HepG2 (cell line): Measurements from ENCODE around the gene PTAR1. TPM values are rescaled to one million over a fixed set of nuclear protein-coding genes. Genes with fewer than 3 reads are reported as not detected.

Experiments
- HNRNPH1 ChIP-seq: fragments of 200-400 bp; formaldehyde crosslinking; optimal IDR thresholded peaks from 2 replicates; pipeline ENCODE3; 2017; ENCODE audit warnings: mild to moderate bottlenecking, low read depth, low read length
- MYNN ChIP-seq: sonication (generic); formaldehyde crosslinking; IDR thresholded peaks from 2 replicates; pipeline ENCODE4 v1.4.0; 2020; ENCODE audit warnings: mild to moderate bottlenecking, low read depth, missing genetic modification reagents
- NCOR1 ChIP-seq: fragments of 200-600 bp; sonication (generic); IDR thresholded peaks from 2 replicates; pipeline ENCODE4 v1.7.0; 2017; ENCODE audit warnings: antibody characterized with exemption, low read length, borderline replicate concordance
- U2AF2 ChIP-seq: fragments of 200-400 bp; formaldehyde crosslinking; IDR thresholded peaks from 2 replicates; pipeline ENCODE4 v1.6.1; 2017; ENCODE audit warnings: low read depth, mild to moderate bottlenecking, low read length
- YEATS4 ChIP-seq: sonication (generic); formaldehyde crosslinking; IDR thresholded peaks from 2 replicates; pipeline ENCODE4 v1.4.0; 2020; ENCODE audit warnings: missing genetic modification reagents, borderline replicate concordance
- ZMYM4 ChIP-seq: sonication (generic); formaldehyde crosslinking; IDR thresholded peaks from 2 replicates; pipeline ENCODE4 v1.8.1; 2023; ENCODE audit warnings: mild to moderate bottlenecking, missing genetic modification reagents
- ZNF552 ChIP-seq: sonication (generic); formaldehyde crosslinking; IDR thresholded peaks from 2 replicates; pipeline ENCODE4 v1.9.0; 2022; ENCODE audit warnings: missing genetic modification reagents, mild to moderate bottlenecking, borderline replicate concordance
- polyA plus RNA-seq, 8 experiments: library from polyadenylated mRNA; depleted of rRNA in 3 of 8; stranded (reverse) in 7 of 8; unstranded in 1 of 8; fragments of >200 nt; fragmentation: Illumina TruSeq in 4 of 8; extraction: Trizol in 4 of 8; gene quantifications; 2 replicates each; pipeline versions ENCODE4 v1.2.1 to v1.2.3, GENCODE V29; 2011 to 2016; ENCODE audit warnings: low read depth in 4 of 8, missing spikeins in 1 of 8, mixed read lengths in 1 of 8; ENCODE audit not compliant: insufficient read depth in 1 of 8
- total RNA-seq, 5 experiments: library from RNA; depleted of rRNA; stranded (reverse); fragments of >200 nt; fragmentation: Illumina TruSeq; extraction: Trizol; gene quantifications; 2 replicates each; pipeline ENCODE4 v1.2.3, GENCODE V29; 2016; ENCODE audit warnings: low read depth in 1 of 5
- TF ChIP-seq, protein P1 (sequence below), 2 experiments: fragments of 450-650 bp in 1 of 2; sonication (generic) in 1 of 2; formaldehyde crosslinking in 1 of 2; IDR thresholded peaks; 2 replicates each; pipeline versions ENCODE4 v1.6.1 to v1.8.0; 2016 to 2022; ENCODE audit warnings: antibody characterized with exemption in 1 of 2, mild to moderate bottlenecking in 1 of 2, missing genetic modification reagents in 1 of 2
- TF ChIP-seq, protein P2 (sequence below): sonication (generic); formaldehyde crosslinking; IDR thresholded peaks from 2 replicates; pipeline ENCODE4 v1.4.0; 2020; ENCODE audit warnings: missing genetic modification reagents
- TF ChIP-seq, protein P3 (sequence below): sonication (generic); formaldehyde crosslinking; IDR thresholded peaks from 2 replicates; pipeline ENCODE4 v1.4.0; 2020; ENCODE audit warnings: missing genetic modification reagents

Gene PTAR1
- total and polyA plus RNA-seq, 2 of the 13 experiments (the other 11 are each of a cell fraction or from before 2014, with no cell fraction given): 26.5 to 42.1 TPM

DNA sequence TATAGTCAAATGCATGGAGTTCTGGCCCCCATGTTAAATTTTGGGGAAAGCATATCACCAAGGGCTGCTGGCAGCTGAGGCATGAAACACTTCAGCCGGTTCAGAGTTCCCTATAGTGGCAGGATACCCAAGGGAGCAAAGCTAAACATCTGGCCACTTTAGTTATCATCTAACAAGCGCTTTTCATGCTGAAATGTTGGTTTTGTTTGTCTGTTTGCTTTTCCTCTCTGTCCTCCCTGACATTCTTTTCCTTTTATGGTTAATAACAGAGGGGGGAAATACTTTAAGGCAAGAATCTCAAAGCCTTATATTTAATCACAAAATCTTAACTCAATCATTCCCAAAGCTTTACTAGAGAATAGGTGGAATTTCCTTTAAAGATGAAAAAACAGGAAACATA lies 99.5 kb downstream of the PTAR1 start (continued):
- TF ChIP-seq, protein P1, sequence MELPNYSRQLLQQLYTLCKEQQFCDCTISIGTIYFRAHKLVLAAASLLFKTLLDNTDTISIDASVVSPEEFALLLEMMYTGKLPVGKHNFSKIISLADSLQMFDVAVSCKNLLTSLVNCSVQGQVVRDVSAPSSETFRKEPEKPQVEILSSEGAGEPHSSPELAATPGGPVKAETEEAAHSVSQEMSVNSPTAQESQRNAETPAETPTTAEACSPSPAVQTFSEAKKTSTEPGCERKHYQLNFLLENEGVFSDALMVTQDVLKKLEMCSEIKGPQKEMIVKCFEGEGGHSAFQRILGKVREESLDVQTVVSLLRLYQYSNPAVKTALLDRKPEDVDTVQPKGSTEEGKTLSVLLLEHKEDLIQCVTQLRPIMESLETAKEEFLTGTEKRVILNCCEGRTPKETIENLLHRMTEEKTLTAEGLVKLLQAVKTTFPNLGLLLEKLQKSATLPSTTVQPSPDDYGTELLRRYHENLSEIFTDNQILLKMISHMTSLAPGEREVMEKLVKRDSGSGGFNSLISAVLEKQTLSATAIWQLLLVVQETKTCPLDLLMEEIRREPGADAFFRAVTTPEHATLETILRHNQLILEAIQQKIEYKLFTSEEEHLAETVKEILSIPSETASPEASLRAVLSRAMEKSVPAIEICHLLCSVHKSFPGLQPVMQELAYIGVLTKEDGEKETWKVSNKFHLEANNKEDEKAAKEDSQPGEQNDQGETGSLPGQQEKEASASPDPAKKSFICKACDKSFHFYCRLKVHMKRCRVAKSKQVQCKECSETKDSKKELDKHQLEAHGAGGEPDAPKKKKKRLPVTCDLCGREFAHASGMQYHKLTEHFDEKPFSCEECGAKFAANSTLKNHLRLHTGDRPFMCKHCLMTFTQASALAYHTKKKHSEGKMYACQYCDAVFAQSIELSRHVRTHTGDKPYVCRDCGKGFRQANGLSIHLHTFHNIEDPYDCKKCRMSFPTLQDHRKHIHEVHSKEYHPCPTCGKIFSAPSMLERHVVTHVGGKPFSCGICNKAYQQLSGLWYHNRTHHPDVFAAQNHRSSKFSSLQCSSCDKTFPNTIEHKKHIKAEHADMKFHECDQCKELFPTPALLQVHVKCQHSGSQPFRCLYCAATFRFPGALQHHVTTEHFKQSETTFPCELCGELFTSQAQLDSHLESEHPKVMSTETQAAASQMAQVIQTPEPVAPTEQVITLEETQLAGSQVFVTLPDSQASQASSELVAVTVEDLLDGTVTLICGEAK (IDR thresholded peaks at IDR 0.05): no peak
- TF ChIP-seq, protein P1 (CRISPR knock-in tag; IDR thresholded peaks at IDR 0.05): no peak
- no peak for TF ChIP-seq MYNN (CRISPR knock-in tag)
- TF ChIP-seq, protein P2, sequence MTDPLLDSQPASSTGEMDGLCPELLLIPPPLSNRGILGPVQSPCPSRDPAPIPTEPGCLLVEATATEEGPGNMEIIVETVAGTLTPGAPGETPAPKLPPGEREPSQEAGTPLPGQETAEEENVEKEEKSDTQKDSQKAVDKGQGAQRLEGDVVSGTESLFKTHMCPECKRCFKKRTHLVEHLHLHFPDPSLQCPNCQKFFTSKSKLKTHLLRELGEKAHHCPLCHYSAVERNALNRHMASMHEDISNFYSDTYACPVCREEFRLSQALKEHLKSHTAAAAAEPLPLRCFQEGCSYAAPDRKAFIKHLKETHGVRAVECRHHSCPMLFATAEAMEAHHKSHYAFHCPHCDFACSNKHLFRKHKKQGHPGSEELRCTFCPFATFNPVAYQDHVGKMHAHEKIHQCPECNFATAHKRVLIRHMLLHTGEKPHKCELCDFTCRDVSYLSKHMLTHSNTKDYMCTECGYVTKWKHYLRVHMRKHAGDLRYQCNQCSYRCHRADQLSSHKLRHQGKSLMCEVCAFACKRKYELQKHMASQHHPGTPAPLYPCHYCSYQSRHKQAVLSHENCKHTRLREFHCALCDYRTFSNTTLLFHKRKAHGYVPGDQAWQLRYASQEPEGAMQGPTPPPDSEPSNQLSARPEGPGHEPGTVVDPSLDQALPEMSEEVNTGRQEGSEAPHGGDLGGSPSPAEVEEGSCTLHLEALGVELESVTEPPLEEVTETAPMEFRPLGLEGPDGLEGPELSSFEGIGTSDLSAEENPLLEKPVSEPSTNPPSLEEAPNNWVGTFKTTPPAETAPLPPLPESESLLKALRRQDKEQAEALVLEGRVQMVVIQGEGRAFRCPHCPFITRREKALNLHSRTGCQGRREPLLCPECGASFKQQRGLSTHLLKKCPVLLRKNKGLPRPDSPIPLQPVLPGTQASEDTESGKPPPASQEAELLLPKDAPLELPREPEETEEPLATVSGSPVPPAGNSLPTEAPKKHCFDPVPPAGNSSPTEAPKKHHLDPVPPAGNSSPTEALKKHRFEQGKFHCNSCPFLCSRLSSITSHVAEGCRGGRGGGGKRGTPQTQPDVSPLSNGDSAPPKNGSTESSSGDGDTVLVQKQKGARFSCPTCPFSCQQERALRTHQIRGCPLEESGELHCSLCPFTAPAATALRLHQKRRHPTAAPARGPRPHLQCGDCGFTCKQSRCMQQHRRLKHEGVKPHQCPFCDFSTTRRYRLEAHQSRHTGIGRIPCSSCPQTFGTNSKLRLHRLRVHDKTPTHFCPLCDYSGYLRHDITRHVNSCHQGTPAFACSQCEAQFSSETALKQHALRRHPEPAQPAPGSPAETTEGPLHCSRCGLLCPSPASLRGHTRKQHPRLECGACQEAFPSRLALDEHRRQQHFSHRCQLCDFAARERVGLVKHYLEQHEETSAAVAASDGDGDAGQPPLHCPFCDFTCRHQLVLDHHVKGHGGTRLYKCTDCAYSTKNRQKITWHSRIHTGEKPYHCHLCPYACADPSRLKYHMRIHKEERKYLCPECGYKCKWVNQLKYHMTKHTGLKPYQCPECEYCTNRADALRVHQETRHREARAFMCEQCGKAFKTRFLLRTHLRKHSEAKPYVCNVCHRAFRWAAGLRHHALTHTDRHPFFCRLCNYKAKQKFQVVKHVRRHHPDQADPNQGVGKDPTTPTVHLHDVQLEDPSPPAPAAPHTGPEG: no peak
- TF ChIP-seq, protein P3, sequence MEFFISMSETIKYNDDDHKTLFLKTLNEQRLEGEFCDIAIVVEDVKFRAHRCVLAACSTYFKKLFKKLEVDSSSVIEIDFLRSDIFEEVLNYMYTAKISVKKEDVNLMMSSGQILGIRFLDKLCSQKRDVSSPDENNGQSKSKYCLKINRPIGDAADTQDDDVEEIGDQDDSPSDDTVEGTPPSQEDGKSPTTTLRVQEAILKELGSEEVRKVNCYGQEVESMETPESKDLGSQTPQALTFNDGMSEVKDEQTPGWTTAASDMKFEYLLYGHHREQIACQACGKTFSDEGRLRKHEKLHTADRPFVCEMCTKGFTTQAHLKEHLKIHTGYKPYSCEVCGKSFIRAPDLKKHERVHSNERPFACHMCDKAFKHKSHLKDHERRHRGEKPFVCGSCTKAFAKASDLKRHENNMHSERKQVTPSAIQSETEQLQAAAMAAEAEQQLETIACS (CRISPR knock-in tag): no peak
- TF ChIP-seq U2AF2: no peak
- TF ChIP-seq ZNF552 (CRISPR knock-in tag): no peak
- TF ChIP-seq ZMYM4 (CRISPR knock-in tag): no peak
- TF ChIP-seq HNRNPH1: no peak
- no peak for TF ChIP-seq NCOR1
- TF ChIP-seq YEATS4 (CRISPR knock-in tag): no peak
